ENCODE measurements around the gene RELN.

Gene RELN

DNA sequence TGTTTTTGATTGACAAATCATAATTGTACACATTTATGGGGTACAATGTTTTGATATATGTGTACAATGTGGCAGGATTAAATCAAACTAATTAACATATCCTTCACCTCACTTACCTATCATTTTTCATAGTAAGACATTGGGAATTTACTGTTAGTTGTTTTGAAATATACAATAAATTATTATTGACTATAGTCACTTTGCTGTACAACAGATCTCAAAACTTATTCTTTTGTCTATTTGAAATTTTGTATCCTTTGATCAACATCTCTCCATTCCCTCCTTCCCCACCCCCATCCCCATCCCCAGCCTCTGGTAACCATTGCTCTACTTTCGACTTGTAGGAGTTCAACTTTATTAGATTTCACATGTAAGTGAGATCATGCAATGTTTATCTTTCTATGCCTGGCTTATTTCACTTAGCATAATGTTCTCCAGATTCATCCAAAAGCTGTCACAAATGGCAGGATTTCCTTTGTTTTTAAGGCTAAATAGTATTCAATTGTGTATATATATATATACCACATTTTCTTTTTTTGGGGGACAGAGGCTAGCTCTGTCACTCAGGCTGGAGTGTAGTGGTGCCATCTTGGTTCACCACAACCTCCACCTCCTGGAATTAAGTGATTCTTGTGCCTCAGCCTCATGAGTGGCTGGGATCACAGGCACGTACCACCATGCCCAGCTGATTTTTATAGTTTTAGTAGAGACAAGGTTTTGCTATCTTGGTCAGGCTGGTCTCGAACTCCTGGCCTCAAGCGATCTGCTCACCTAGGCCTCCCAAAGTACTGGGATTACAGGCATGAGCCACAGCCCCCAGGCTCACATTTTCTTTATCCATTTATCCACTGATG, 520.1 kb downstream of the RELN start:
- Histone ChIP-seq H3K4me1 (ENCODE audit: control insufficient read depth in 1 of 2, insufficient read depth in 2 of 2, low read length in 2 of 2) (no peaks in the 10 kb centered on the region), H3K4me3 (ENCODE audit: low read depth in 1 of 2, low read length in 2 of 2) (no peak overlapping the region), H3K36me3 (ENCODE audit: control insufficient read depth in 1 of 2, insufficient read depth in 2 of 2, low read length in 2 of 2) (no peaks in the 10 kb centered on the region), H3K9me3 (ENCODE audit: control insufficient read depth in 1 of 2, low read length in 2 of 2) (no peaks in the 10 kb centered on the region), H3K27me3 (ENCODE audit: control insufficient read depth in 1 of 2, insufficient read depth in 2 of 2, low read length in 2 of 2) (peaks cover 3 to 5% of the 10 kb centered on the region in 2 donors), H3K9ac (ENCODE audit: low read depth in 1 of 2, low read length in 2 of 2) (no peak overlapping the region), H3K27ac (ENCODE audit: low read depth, low read length) (no peak overlapping the region)

DNA sequence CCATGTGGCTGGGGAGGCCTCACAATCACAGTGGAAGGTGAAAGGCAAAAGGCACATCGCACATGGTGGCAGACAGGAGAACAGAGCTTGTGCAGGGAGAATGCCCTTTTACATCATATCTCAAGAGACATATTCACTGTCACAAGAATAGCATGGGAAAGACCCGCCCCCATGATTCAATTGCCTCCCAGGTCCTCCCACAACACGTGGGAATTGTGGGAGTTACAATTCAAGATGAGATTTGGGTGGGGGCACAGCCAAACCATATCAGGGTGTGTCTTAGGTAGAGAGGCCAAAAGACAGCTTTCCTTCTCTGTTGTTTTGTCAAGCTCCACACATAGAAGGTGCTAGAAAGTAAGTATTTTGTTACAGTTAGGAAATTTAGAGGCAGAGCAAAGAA, 522.6 kb downstream of the RELN start:
- Histone ChIP-seq H3K4me1 (ENCODE audit: control insufficient read depth in 1 of 2, insufficient read depth in 2 of 2, low read length in 2 of 2) (no peaks in the 10 kb centered on the region), H3K27ac (ENCODE audit: low read depth, low read length) (no peak overlapping the region), H3K9ac (ENCODE audit: low read depth in 1 of 2, low read length in 2 of 2) (no peak overlapping the region), H3K27me3 (ENCODE audit: control insufficient read depth in 1 of 2, insufficient read depth in 2 of 2, low read length in 2 of 2) (peaks cover 0 to 3% of the 10 kb centered on the region in 2 donors), H3K36me3 (ENCODE audit: control insufficient read depth in 1 of 2, insufficient read depth in 2 of 2, low read length in 2 of 2) (no peaks in the 10 kb centered on the region), H3K4me3 (ENCODE audit: low read depth in 1 of 2, low read length in 2 of 2) (no peak overlapping the region), H3K9me3 (ENCODE audit: control insufficient read depth in 1 of 2, low read length in 2 of 2) (no peaks in the 10 kb centered on the region)

- H3K27me3 ChIP-seq (ENCODE audit: control insufficient read depth in 1 of 2, insufficient read depth in 2 of 2, low read length in 2 of 2): no peaks in the 10 kb centered on the region
- no peak overlapping the region for H3K4me3 ChIP-seq (ENCODE audit: low read depth in 1 of 2, low read length in 2 of 2)
- no peaks in the 10 kb centered on the region for H3K36me3 ChIP-seq (ENCODE audit: control insufficient read depth in 1 of 2, insufficient read depth in 2 of 2, low read length in 2 of 2)
- no peaks in the 10 kb centered on the region for H3K4me1 ChIP-seq (ENCODE audit: control insufficient read depth in 1 of 2, insufficient read depth in 2 of 2, low read length in 2 of 2)
- H3K27ac ChIP-seq (ENCODE audit: low read depth, low read length): no peak overlapping the region
- no peak overlapping the region for H3K9ac ChIP-seq (ENCODE audit: low read depth in 1 of 2, low read length in 2 of 2)
- no peaks in the 10 kb centered on the region for H3K9me3 ChIP-seq (ENCODE audit: control insufficient read depth in 1 of 2, low read length in 2 of 2)
Observed at GRCh38 chr7:103462358-103462757, 527.1 kb downstream of the RELN start.

DNA sequence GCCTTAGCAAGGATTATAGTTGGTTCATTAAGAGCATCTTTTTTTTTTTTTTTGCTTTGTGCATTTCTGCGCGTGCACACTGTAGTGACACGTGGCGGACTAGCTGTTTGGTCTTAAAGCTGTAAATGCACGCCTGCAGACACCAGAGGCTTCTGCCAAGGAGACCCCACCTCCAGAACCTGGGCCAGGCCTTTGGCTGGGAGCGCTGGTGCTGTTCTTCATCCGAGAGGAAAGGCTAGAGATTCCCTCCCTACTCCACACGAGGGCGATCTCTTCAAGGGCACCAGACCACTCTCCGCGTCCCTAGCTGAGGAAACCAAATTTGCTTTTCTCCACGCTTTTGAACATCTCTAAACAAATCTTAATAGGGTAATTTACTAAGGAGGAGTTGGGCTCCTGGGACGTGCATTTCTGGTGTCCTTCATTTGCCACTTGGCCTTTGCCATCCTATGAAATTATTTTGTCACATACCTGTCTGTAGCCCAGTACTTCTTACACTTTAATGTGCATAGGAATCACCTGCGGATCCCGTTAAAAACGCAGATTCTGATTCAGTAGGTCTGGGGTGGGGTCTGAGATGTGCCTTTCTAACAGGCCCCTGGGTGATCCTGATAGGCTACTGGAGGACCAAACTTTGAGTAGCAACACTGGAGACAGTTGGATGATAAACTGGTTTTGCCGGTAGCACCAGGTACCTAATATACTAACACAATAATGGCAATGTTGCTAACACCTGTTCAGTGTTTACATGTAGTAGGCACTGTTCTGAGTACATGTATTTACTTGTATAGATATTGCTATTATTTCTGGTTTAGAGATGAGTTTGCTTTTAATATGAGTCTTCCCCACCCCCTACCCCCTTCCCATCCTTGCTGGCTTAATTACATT, 542.1 kb downstream of the RELN start:
- no peak overlapping the region for H3K4me3 ChIP-seq (ENCODE audit: low read depth in 1 of 2, low read length in 2 of 2)
- peaks cover 21 to 37% of the 10 kb centered on the region in 2 donors for H3K27me3 ChIP-seq (ENCODE audit: control insufficient read depth in 1 of 2, insufficient read depth in 2 of 2, low read length in 2 of 2)

GRCh38 chr7:103446049-103446520, 543.4 kb downstream of the RELN start, which contains the start of gene SLC26A5:
Gene SLC26A5, minus strand, starts transcription at chr7:103446207. Its CDS starts 24,693 bp downstream, at chr7:103421514.
- no peaks in the 10 kb centered on the region for H3K9me3 ChIP-seq (ENCODE audit: control insufficient read depth in 1 of 2, low read length in 2 of 2)
- H3K9ac ChIP-seq (ENCODE audit: low read depth in 1 of 2, low read length in 2 of 2): peak within 1 kb of the TSS in 1 of 2 donors; percentile 64
- H3K27ac ChIP-seq (ENCODE audit: low read depth, low read length): no peak within 1 kb of the TSS
- peaks cover 6 to 7% of the 10 kb centered on the region in 2 donors for H3K4me1 ChIP-seq (ENCODE audit: control insufficient read depth in 1 of 2, insufficient read depth in 2 of 2, low read length in 2 of 2)
- H3K4me3 ChIP-seq (ENCODE audit: low read depth in 1 of 2, low read length in 2 of 2): peak within 1 kb of the TSS; percentile 68 to 75
- H3K27me3 ChIP-seq (ENCODE audit: control insufficient read depth in 1 of 2, insufficient read depth in 2 of 2, low read length in 2 of 2): peaks cover 21 to 37% of the 10 kb centered on the region in 2 donors
- no peaks in the 10 kb centered on the region for H3K36me3 ChIP-seq (ENCODE audit: control insufficient read depth in 1 of 2, insufficient read depth in 2 of 2, low read length in 2 of 2)

More for the DNA sequence above, 542.1 kb downstream of the RELN start:
- Histone ChIP-seq H3K27ac (ENCODE audit: low read depth, low read length) (no peak overlapping the region), H3K9me3 (ENCODE audit: control insufficient read depth in 1 of 2, low read length in 2 of 2) (no peaks in the 10 kb centered on the region), H3K9ac (ENCODE audit: low read depth in 1 of 2, low read length in 2 of 2) (no peak overlapping the region), H3K4me1 (ENCODE audit: control insufficient read depth in 1 of 2, insufficient read depth in 2 of 2, low read length in 2 of 2) (peaks cover 6 to 7% of the 10 kb centered on the region in 2 donors), H3K36me3 (ENCODE audit: control insufficient read depth in 1 of 2, insufficient read depth in 2 of 2, low read length in 2 of 2) (no peaks in the 10 kb centered on the region)

DNA sequence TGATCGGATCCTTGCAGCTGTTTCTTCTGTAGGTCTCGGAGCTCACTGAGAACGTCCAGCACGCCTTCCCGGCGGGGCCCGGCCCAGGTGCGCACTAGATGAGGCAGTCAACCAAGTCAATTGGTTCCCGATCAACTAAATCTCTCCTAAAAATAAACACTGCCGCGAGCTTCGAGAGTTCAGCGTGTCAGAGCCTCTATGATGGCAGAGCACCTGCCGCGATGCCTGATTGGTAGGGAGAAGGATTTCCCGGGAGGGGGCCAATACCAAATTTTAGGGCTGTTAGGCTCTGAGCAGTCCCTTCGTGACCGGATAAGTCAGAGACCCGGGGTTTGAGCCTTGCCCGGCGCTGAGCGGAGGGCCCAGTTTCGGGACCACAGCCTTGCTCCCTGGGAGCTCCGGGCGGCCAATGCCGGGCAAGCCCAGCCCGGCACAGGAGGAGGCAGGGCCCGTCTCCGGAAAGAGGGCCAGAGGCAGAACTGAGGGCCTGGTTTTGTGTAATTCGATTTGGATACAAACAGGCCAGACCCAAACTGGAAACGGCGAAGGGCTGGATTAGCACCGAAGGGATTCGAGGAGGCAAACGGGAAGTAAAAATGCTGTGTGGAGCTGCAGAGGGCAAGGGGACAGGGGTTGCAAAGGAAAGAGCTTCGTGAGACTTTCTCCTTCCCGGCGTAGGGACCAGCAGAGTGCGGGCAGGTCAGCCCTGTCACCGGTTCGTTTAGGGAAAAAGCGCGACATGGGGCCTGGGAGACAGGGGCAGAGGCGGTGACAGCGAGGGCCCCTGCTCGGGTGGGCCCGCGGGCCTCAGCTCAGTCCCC, 544.0 kb downstream of the RELN start:
- Histone ChIP-seq H3K4me1 (ENCODE audit: control insufficient read depth in 1 of 2, insufficient read depth in 2 of 2, low read length in 2 of 2) (peaks cover 6 to 7% of the 10 kb centered on the region in 2 donors), H3K9me3 (ENCODE audit: control insufficient read depth in 1 of 2, low read length in 2 of 2) (no peaks in the 10 kb centered on the region), H3K36me3 (ENCODE audit: control insufficient read depth in 1 of 2, insufficient read depth in 2 of 2, low read length in 2 of 2) (no peaks in the 10 kb centered on the region), H3K9ac (ENCODE audit: low read depth in 1 of 2, low read length in 2 of 2) (peak overlapping the region in 1 of 2 donors; percentile 64), H3K27me3 (ENCODE audit: control insufficient read depth in 1 of 2, insufficient read depth in 2 of 2, low read length in 2 of 2) (peaks cover 21 to 37% of the 10 kb centered on the region in 2 donors), H3K4me3 (ENCODE audit: low read depth in 1 of 2, low read length in 2 of 2) (peak overlapping the region; percentile 68 to 75), H3K27ac (ENCODE audit: low read depth, low read length) (no peak overlapping the region)

GRCh38 chr7:103439661-103440060, 549.8 kb downstream of the RELN start:
- no peaks in the 10 kb centered on the region for H3K36me3 ChIP-seq (ENCODE audit: control insufficient read depth in 1 of 2, insufficient read depth in 2 of 2, low read length in 2 of 2)
- H3K4me1 ChIP-seq (ENCODE audit: control insufficient read depth in 1 of 2, insufficient read depth in 2 of 2, low read length in 2 of 2): no peaks in the 10 kb centered on the region
- peaks cover 13 to 17% of the 10 kb centered on the region in 2 donors for H3K27me3 ChIP-seq (ENCODE audit: control insufficient read depth in 1 of 2, insufficient read depth in 2 of 2, low read length in 2 of 2)
- H3K9ac ChIP-seq (ENCODE audit: low read depth in 1 of 2, low read length in 2 of 2): no peak overlapping the region
- no peak overlapping the region for H3K4me3 ChIP-seq (ENCODE audit: low read depth in 1 of 2, low read length in 2 of 2)
- H3K27ac ChIP-seq (ENCODE audit: low read depth, low read length): no peak overlapping the region
- H3K9me3 ChIP-seq (ENCODE audit: control insufficient read depth in 1 of 2, low read length in 2 of 2): no peaks in the 10 kb centered on the region

DNA sequence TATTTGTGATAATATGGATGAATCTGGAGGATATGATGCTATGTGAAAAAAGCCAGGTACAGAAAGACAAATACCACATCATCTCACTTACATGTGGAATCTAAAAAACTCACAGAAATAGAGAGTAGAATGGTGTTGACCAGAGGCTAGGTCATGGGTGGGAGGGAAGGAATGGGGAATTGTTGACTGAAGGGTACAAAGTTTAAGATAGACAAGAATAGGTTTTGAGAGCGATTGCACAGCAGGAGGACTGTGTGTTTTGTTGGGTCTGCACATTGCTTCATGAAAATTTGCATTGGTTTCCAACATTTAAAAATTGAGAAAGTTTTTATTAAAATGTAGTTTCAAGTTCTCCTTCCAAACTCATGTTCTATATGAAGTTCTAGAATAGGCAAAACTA, 551.8 kb downstream of the RELN start:
- no peak overlapping the region for H3K27ac ChIP-seq (ENCODE audit: low read depth, low read length)
- no peak overlapping the region for H3K4me3 ChIP-seq (ENCODE audit: low read depth in 1 of 2, low read length in 2 of 2)
- no peaks in the 10 kb centered on the region for H3K36me3 ChIP-seq (ENCODE audit: control insufficient read depth in 1 of 2, insufficient read depth in 2 of 2, low read length in 2 of 2)
- no peak overlapping the region for H3K9ac ChIP-seq (ENCODE audit: low read depth in 1 of 2, low read length in 2 of 2)
- H3K4me1 ChIP-seq (ENCODE audit: control insufficient read depth in 1 of 2, insufficient read depth in 2 of 2, low read length in 2 of 2): no peaks in the 10 kb centered on the region
- H3K27me3 ChIP-seq (ENCODE audit: control insufficient read depth in 1 of 2, insufficient read depth in 2 of 2, low read length in 2 of 2): peaks cover under 1 to 3% of the 10 kb centered on the region in 2 donors
- H3K9me3 ChIP-seq (ENCODE audit: control insufficient read depth in 1 of 2, low read length in 2 of 2): no peaks in the 10 kb centered on the region

GRCh38 chr7:103432712-103433111, 556.7 kb downstream of the RELN start:
- Histone ChIP-seq H3K27ac (ENCODE audit: low read depth, low read length) (no peak overlapping the region), H3K9me3 (ENCODE audit: control insufficient read depth in 1 of 2, low read length in 2 of 2) (no peaks in the 10 kb centered on the region), H3K36me3 (ENCODE audit: control insufficient read depth in 1 of 2, insufficient read depth in 2 of 2, low read length in 2 of 2) (no peaks in the 10 kb centered on the region), H3K9ac (ENCODE audit: low read depth in 1 of 2, low read length in 2 of 2) (no peak overlapping the region), H3K27me3 (ENCODE audit: control insufficient read depth in 1 of 2, insufficient read depth in 2 of 2, low read length in 2 of 2) (peaks cover 0 to 3% of the 10 kb centered on the region in 2 donors), H3K4me1 (ENCODE audit: control insufficient read depth in 1 of 2, insufficient read depth in 2 of 2, low read length in 2 of 2) (no peaks in the 10 kb centered on the region), H3K4me3 (ENCODE audit: low read depth in 1 of 2, low read length in 2 of 2) (no peak overlapping the region)

All from duodenal mucosa (tissue), 2 donors.